DND-41 (cell line): ENCODE measurements around the gene COG8.

Experiments used
- ATAC-seq: fragments of 200-7000 bp; cut with Tn5 transposase; 3 replicates; pipeline ENCODE4 v1.9.1; 2021; ENCODE audit warnings: low read depth; ENCODE audit not compliant: insufficient read depth
- DNase-seq: peaks from one replicate; pipeline ENCODE4 v3.0.0-alpha.2; 2020
- H2AFZ ChIP-seq: 2 replicates; pipeline ENCODE4 v1.6.0; 2012; ENCODE audit warnings: low read depth, low read length
- H3K27ac ChIP-seq: 2 replicates; pipeline ENCODE4 v1.5.1; 2012; ENCODE audit warnings: low read length, inconsistent platforms
- H3K27me3 ChIP-seq: fragments of 200-600 bp; sonication (generic); 2 replicates; pipeline ENCODE4 v1.6.0; 2012; ENCODE audit warnings: low read length, mild to moderate bottlenecking, inconsistent platforms; ENCODE audit not compliant: insufficient read depth, poor library complexity
- H3K36me3 ChIP-seq: 2 replicates; pipeline ENCODE4 v1.5.1; 2012; ENCODE audit warnings: low read length, inconsistent platforms; ENCODE audit not compliant: insufficient read depth
- H3K4me1 ChIP-seq: 2 replicates; pipeline ENCODE4 v1.5.1; 2012; ENCODE audit warnings: mild to moderate bottlenecking, low read length; ENCODE audit not compliant: insufficient read depth
- H3K4me2 ChIP-seq: 2 replicates; pipeline ENCODE4 v1.6.0; 2012; ENCODE audit warnings: mild to moderate bottlenecking, moderate library complexity, low read length, inconsistent platforms; ENCODE audit not compliant: insufficient read depth
- H3K4me3 ChIP-seq, 2 experiments: fragments of 200-600 bp in 1 of 2; shearing (Covaris generic) in 1 of 2; 2 replicates each; pipeline ENCODE4 v1.5.1; 2012 to 2016; ENCODE audit warnings: inconsistent platforms in 2 of 2, low read length in 2 of 2, mild to moderate bottlenecking in 2 of 2, low read depth in 1 of 2, moderate library complexity in 1 of 2
- H3K79me2 ChIP-seq: 2 replicates; pipeline ENCODE4 v1.6.0; 2012; ENCODE audit warnings: low read length, inconsistent platforms; ENCODE audit not compliant: insufficient read depth
- H3K9ac ChIP-seq: 2 replicates; pipeline ENCODE4 v1.6.0; 2012; ENCODE audit warnings: low read depth, mild to moderate bottlenecking, inconsistent platforms, low read length, moderate library complexity
- H3K9me3 ChIP-seq: 2 replicates; pipeline ENCODE4 v1.5.1; 2012; ENCODE audit warnings: low read length, moderate library complexity, mild to moderate bottlenecking, inconsistent platforms; ENCODE audit not compliant: insufficient read depth, severe bottlenecking
- H4K20me1 ChIP-seq: 2 replicates; pipeline ENCODE4 v1.6.0; 2012; ENCODE audit warnings: low read length; ENCODE audit not compliant: insufficient read depth
- EZH2 ChIP-seq: IDR thresholded peaks from 3 replicates; pipeline ENCODE4 v1.6.1; 2012; ENCODE audit warnings: borderline replicate concordance, low read depth, mild to moderate bottlenecking, moderate library complexity, low read length, inconsistent platforms; ENCODE audit not compliant: severe bottlenecking
- TF ChIP-seq, protein P1 (sequence below): IDR thresholded peaks from 2 replicates; pipeline ENCODE4 v1.5.1; 2012; ENCODE audit warnings: borderline replicate concordance, low read length, moderate library complexity, mild to moderate bottlenecking; ENCODE audit not compliant: poor library complexity, severe bottlenecking; ENCODE audit errors: extremely low read depth

The COG8 gene

DNA sequence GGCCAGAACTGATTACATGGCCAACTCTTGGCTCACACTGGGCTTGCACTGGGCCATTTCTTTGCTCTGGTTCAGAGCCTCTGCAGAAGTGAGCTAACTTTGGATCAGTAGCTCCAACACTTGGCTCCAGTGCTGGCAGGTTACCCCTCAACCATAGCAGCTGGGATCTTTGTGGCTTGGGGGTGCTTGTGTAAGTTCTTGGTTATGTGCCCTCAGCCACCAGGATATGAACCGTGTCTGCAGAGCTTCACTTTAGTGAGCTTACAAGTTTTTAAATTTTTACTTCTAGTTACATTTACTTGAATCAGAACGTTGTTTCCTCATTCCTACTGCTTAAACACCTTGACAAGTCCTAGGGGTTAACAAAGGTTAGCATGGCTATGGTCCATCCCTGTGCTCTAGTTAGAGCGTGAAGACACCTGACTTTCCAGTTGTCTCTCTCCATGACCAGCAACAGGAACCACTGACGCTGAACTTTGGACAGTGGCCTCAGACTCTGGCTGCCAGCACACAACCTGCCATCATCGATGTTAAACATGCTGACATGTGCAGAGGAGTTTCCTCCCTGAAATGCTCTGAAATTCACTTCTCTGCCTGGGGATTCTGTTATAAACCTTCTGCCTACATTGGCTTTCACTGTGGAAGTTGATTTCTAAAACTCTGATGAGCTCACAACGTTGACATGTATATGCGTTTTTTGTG is 13.0 kb downstream of the COG8 start:
- peaks cover 57% of the 10 kb centered on the region for H3K4me1 ChIP-seq

DNA sequence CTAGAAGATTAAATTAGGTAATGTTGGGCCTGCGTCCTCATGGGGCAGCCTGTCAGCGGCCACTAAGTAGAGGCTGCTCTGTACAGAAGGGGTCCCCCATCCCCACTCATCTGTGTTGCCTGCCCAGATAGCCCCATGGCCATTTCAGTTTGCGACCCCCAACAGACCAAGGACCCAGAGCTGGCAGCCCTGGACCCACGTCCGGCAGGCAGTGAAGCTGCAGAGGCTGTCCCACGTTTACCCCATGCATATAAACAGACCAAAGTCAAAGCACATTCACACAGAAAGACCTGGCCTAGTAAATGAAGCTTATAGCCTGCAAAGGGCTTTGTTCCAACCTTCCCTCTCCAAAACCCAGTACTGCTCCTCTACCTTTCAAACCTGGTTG is 13.6 kb downstream of the COG8 start:
- H3K9ac ChIP-seq: no peak overlapping the region
- no peak overlapping the region for H3K27ac ChIP-seq
- no peak for ATAC-seq

More for the DNA sequence above, 13.0 kb downstream of the COG8 start:
- no peaks in the 10 kb centered on the region for H3K9me3 ChIP-seq
- no peak for DNase-seq
- no peak overlapping the region for H2AFZ ChIP-seq
- peak overlapping the region in 1 of 2 experiments; percentile 39; a peak in 3 of 4 replicates for H3K4me3 ChIP-seq
- H3K9ac ChIP-seq: no peak overlapping the region
- no peak for ATAC-seq
- H3K4me2 ChIP-seq: peak overlapping the region; percentile 94
- peaks cover 96% of the 10 kb centered on the region for H3K79me2 ChIP-seq
- H3K36me3 ChIP-seq: peaks cover 76% of the 10 kb centered on the region
- no peaks in the 10 kb centered on the region for H3K27me3 ChIP-seq
- H4K20me1 ChIP-seq: peaks cover 78% of the 10 kb centered on the region
- TF ChIP-seq EZH2: no peak
- TF ChIP-seq, protein P1, sequence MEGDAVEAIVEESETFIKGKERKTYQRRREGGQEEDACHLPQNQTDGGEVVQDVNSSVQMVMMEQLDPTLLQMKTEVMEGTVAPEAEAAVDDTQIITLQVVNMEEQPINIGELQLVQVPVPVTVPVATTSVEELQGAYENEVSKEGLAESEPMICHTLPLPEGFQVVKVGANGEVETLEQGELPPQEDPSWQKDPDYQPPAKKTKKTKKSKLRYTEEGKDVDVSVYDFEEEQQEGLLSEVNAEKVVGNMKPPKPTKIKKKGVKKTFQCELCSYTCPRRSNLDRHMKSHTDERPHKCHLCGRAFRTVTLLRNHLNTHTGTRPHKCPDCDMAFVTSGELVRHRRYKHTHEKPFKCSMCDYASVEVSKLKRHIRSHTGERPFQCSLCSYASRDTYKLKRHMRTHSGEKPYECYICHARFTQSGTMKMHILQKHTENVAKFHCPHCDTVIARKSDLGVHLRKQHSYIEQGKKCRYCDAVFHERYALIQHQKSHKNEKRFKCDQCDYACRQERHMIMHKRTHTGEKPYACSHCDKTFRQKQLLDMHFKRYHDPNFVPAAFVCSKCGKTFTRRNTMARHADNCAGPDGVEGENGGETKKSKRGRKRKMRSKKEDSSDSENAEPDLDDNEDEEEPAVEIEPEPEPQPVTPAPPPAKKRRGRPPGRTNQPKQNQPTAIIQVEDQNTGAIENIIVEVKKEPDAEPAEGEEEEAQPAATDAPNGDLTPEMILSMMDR: no peak
- H3K27ac ChIP-seq: 0 out of 2 replicates have a peak overlapping the region, but pooled peaks have one; percentile 6

DNA sequence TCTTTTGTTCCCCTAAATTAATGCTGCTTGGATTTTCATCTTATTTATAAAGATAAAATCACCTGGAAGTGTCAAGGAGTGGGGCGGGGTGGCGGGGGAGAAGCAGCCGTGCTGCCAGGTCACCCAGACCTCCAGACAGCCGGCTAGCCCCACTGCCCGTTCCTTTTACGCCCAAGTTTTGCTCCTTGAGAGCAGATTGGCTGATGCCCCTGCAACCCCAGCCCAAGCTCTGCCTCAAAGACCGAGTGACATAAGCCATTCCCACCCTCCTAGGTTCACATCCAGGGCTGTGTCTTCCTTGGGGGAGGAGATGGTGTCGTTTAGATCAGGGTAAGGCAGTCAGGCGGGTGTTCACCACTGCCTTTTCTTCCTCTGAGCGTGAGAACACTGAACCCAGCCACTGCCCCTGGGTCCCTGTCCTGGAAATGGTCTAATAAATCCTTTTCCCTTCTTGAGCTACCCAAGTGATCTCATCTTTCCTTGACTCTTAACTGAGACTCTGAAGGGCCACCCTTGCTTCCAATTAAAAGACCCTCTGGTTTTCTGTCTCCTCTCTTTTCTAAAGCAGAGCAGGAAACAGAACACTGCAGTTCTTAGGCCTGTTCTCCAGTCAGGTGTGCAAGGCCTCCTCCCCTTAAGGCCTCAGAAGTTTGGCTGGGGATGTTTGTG is 14.6 kb downstream of the COG8 start:
- Histone ChIP-seq H3K36me3 (peaks cover 92% of the 10 kb centered on the region), H3K4me1 (peaks cover 52% of the 10 kb centered on the region), H3K9ac (no peak overlapping the region), H3K27me3 (no peaks in the 10 kb centered on the region), H3K4me3 (no peak overlapping the region), H3K4me2 (0 out of 2 replicates have a peak overlapping the region, but pooled peaks have one; percentile 20), H3K27ac (no peak overlapping the region), H4K20me1 (peaks cover 91% of the 10 kb centered on the region), H3K9me3 (no peaks in the 10 kb centered on the region), H3K79me2 (peaks cover 95% of the 10 kb centered on the region), H2AFZ (no peak overlapping the region)
- ATAC-seq (no peak), DNase-seq (no peak)
- TF ChIP-seq, protein P1: no peak
- no peak for TF ChIP-seq EZH2

More for the DNA sequence above, 13.6 kb downstream of the COG8 start:
- TF ChIP-seq, protein P1: no peak
- TF ChIP-seq EZH2: no peak
- H3K4me3 ChIP-seq: 0 out of 4 replicates have a peak overlapping the region, but pooled peaks of 1 of the 2 experiments have one; percentile 10
- peaks cover 95% of the 10 kb centered on the region for H3K79me2 ChIP-seq
- H3K9me3 ChIP-seq: no peaks in the 10 kb centered on the region
- H3K4me1 ChIP-seq: peaks cover 52% of the 10 kb centered on the region
- no peaks in the 10 kb centered on the region for H3K27me3 ChIP-seq
- H3K4me2 ChIP-seq: peak overlapping the region; percentile 94; the same call in 1 of the 2 replicates
- peaks cover 81% of the 10 kb centered on the region for H3K36me3 ChIP-seq
- no peak for DNase-seq
- H4K20me1 ChIP-seq: peaks cover 83% of the 10 kb centered on the region
- no peak overlapping the region for H2AFZ ChIP-seq
